Inferior parietal cortex (tissue), 1 donor: Measurements from ENCODE around the gene TANC2.
"Not testable (repeated sequence)": the region's sequence is repeated elsewhere in the genome, so short reads cannot be mapped to it uniquely, and the experiment has no call there.

Source experiments
- DNase-seq: peaks from one replicate; pipeline ENCODE4 v3.0.0-alpha.2; 2016; ENCODE audit errors: extremely low spot score

Gene TANC2

GRCh38 chr17:62964506-62964905, 1.5 kb upstream of the TANC2 start:
- DNase-seq, result no peak

- DNase-seq, result no peak
Observed at GRCh38 chr17:62965174-62965685, 805 bp upstream of the TANC2 start.

DNA sequence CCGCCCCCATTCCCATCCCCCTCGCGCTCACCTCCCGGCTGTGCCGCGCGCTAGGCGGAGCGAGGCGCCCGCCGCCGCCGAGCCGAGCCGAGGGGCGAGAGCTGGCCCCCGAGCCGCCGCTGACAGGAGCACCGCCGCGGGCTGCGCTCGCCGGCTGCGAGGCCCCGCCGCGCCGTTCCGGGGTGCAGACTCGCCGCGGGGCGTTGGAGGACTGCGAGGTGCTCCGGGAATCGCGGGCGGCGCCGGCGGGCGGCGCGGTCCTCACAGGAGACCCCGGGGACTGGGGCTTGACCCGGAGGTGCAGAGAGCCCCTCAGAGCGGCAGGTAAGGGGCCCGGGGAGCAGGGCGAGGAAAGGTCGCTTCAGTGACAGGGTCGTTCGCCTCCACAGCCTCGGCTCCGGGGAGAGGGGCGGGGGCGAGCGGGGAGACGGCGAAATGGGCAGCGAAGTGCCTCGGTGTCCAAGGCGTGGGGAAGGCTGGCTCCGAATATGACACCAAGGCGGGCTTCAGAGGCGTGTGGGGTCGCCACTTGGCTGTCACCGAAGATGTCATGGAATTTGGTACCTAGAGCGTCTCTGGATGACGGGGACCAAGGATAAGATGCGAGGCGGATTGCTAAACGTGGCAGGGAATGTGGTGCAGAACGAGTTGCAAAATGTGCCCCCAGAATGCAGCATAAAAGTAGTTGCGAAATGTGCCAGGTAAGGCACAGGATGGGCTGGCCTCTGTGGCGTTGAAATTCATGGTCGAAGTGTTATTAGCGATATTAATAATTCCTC, 580 bp downstream of the TANC2 start:
- DNase-seq, result peak; percentile 44

DNA sequence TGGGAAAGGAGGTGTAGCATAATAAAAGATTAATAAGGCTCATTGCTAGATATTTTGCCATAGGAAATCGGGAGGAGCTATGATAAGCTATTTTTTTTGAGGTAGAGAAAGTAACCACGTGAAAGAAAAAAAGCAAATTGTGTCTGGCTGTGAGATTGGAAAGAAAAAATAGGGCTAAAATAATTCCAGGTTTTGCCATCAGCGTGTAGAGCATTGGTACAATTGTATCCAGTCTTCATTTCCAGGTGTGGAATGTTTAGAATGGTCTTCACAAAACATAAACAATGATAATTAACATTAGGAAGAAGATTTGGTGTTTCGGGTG, 1.1 kb downstream of the TANC2 start:
- peak; percentile 14 for DNase-seq

GRCh38 chr17:62968445-62968923, 2.4 kb downstream of the TANC2 start:
- DNase-seq, result peak; percentile 84

DNA sequence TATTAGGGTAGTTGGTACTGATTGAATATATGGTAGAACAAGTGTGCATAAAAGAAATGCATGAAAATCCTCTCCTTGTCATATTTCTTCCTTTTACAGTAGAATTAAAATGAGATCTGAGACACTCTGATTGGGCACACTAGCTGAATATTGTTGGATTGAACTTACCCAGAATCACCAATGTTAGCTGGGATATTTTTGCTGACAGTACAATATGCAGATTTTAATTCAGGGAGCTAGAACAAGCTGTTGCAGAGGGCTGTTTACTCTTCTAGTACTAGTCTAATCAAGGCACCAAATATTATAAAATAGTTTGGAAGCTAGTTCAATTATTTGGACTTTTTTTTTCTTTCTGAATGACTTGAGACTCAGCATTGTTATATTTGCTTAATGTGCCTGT, 4.6 kb downstream of the TANC2 start:
- no peak for DNase-seq

DNA sequence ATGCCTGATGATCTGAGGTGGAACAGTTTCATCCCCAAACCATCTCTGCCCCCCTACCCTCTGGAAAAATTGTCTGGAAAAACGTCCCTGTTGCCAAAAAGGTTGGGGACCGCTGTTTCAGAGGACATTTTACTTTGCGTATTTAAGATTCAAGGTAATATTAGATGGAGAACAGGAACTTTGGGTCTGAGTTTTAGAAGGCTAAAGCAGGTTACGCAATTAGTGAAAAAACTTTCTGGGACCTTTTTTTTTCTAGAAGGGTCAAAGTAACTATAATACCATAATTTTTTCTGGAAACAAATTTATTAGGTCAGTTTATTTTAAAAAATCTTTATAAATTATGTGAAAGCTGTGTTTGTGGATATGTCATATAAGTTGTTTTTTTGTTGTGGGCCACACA, 5.8 kb downstream of the TANC2 start:
- no peak for DNase-seq

DNA sequence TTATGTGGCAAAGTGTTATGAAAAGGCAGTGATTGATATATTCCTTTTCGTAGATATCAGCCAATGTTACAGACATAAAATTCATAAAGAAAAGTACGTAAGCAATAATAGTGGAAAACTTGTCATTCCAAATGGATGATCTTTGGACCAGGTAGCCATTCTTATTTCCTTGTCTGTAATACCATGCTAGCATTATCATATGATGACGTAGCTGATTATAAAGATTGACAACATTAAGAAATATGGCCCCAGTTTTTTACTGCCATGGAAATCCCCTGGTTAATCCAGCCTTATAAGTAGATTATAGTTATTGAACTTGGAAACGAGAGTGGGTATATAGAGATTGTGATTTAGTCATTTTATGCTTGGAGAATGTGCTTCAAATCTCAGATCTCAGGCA, 8.8 kb downstream of the TANC2 start:
- DNase-seq, result no peak

- no peak for DNase-seq
Observed at GRCh38 chr17:62975206-62975605, 9.2 kb downstream of the TANC2 start.

GRCh38 chr17:62976643-62977231, 10.7 kb downstream of the TANC2 start:
- not testable (repeated sequence) for DNase-seq

DNA sequence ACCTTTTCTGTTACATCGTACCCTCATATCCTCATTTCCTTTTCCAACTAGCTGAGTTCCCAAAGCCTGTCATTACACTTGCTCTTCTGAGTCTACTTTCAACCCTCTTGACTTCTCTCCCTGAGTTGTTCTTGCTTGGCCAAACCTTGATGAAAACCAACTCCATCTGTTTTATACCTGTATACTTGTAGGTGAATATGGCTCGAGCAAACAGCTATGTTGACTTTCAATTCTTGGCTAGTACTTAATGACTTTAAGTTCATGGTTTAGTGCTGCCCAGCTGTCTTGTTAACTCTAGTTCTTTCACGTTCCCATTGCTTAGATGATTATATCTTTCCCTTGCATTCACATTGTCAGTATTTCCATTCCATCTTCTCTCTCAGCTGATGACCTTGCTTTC, 14.8 kb downstream of the TANC2 start:
- no peak for DNase-seq

GRCh38 chr17:62981933-62982332, 15.9 kb downstream of the TANC2 start:
- no peak for DNase-seq

DNA sequence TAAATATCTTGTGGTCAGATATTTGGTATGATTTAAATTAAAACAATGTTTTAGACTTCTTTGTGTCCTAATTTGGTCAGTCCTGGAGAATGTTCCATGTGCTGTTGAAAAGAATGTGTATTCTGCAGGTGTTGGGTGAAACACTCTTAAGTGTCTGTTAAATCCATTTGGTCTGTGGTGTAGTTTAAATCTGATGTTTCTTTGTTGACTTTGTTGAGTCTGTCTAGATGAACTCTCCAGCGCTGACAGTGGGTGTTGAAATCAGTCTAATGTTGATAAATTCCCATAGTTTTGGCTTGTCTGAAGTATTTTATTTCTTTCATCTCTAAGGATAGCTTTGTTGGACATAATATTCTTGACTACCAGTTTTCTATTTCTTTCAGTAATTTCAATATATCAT, 18.8 kb downstream of the TANC2 start:
- no peak for DNase-seq

- no peak for DNase-seq
Observed at GRCh38 chr17:62986549-62986948, 20.5 kb downstream of the TANC2 start.

- no peak for DNase-seq
Observed at GRCh38 chr17:62987136-62987535, 21.1 kb downstream of the TANC2 start.

DNA sequence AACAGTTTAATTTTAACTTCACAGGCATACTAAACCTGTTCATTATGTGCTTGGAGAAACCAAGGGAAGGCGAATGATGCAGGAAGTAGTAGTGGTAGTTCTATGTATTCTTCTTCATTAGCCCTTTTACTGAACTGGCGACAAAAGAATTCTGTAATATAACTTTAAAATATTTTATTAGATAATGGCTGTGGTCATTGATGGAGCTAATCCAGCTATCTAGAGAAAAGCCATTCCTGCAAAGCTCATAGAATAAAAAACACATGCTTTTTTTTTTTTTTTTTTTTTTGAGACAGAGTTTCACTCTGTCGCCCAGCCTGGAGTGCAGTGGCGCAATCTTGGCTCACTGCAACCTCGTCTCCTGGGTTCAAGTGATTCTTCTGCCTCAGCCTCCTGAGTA, 23.5 kb downstream of the TANC2 start:
- no peak for DNase-seq

DNA sequence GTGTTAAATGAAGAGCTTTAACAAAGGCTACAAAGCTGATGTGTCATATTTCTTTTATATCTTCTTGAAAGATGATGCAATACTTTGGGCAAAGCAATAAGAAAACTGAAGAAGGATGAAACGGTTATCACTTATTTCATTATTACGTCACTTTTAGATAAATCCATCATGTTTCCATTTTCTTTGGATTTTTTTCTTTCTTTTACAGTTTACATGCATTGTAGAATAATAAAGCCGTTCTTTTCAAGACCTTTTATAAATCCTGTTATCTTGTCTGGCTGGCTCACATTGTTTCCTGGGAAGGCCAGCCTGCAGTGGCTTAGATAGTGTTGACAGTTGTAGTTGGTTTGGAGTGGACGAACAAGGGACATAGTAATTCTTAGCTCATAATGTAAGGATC, 28.9 kb downstream of the TANC2 start:
- DNase-seq, result no peak

DNA sequence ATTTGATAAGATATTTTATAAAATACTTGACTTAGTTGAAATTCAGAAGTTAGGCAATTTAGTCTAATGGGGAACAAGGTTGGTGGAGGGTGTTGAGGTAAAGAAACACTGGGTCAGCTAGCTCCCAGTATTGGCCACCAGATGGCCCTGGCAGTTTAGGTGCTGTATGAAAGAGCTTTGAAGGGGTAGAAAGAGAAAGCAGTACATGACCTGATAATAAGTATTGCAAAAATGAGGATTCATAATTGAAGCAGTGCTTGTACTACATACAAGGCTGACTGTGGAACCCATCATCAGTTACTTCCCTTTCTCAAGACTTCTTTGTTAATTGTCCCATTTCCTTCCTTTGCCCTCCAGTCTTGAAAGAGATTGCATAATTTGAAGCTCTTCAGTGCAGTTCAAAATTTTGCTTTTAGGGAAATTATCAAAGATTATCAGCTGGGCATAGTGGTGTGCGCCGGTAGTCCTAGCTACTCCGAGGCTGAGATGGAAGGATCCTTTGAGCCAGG, 29.4 kb downstream of the TANC2 start:
- DNase-seq, result peak; percentile 56

DNA sequence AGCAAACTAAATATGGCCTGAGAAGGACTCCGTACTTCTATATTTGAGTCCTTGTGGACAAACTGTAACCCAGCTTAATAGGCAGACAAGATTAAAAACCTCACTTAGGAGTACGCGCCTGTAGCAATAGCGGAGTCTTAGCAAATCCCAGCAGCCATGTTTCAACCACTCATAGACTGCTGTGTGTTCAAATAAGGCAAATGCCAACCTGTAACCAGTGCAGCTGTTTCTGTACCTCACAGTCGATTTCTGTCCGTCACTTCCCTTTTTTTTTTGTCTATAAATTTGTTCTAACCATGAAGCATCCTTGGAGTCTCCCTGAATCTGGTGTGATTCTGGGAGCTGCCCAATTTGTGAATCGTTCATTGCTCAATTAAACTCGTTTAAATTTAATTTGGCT, 30.2 kb downstream of the TANC2 start:
- no peak for DNase-seq

DNA sequence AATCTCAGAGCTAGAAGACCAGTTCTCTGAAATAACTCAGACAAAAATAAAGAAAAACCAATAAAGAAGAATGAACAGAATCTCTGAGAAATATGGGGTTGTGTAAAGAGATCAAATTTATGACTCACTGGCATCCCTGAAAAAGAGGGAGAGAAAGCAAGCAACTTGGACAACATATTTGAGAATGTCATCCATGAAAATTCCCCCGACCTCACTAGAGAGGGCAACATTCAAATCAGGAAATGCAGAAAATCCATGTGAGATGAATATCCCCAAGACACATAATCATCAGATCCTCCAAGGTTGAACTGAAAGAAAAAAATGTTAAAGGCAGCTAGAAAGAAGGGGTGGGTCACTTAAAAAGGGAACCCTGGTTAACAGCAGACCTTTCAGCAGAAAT, 32.1 kb downstream of the TANC2 start:
- no peak for DNase-seq

- no peak for DNase-seq
Observed at GRCh38 chr17:62998665-62999393, 32.8 kb downstream of the TANC2 start.

DNA sequence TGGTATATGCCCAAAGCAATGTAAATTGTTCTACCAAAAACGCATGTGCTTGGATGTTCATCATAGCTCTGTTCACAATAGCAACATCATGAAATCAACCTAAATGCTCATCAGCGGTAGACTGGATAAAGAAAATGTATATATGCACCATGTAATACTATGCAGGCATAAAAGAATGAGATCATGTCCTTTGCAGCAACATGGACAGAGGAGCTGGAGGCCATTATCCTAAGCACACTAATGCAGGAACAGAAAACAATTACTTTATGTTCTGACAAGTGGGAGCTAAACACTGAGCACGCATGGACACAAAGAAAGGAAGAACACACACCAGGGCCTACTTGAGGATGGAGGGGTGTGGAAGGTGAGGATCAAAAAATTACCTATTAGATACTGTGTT, 33.7 kb downstream of the TANC2 start:
- no peak for DNase-seq
